IgD-negative memory B cell (primary cell): ENCODE measurements around the gene CAGE1. TPM values are rescaled to one million over a fixed set of nuclear protein-coding genes. Genes with fewer than 3 reads are reported as not detected.
A peak's percentile ranks its signal among the peaks of the same experiment; 100 is the strongest.

ENCODE experiments used
- H3K27ac Mint-ChIP-seq, 3 donors: one replicate each; pipeline ENCODE4 v1.8.0; 2020 to 2022; ENCODE audit warnings: mild to moderate bottlenecking in 3 of 3, mixed read lengths in 3 of 3, moderate library complexity in 1 of 3
- H3K27me3 Mint-ChIP-seq: one replicate; pipeline ENCODE4 v1.8.0; 2021; ENCODE audit warnings: mixed read lengths
- H3K36me3 Mint-ChIP-seq: one replicate; pipeline ENCODE4 v1.8.0; 2020; ENCODE audit warnings: mild to moderate bottlenecking, mixed read lengths
- H3K4me1 Mint-ChIP-seq, 3 donors: one replicate each; pipeline ENCODE4 v1.8.0; 2020 to 2022; ENCODE audit warnings: mixed read lengths in 3 of 3, mild to moderate bottlenecking in 1 of 3
- H3K4me3 Mint-ChIP-seq, 4 donors: one replicate each; pipeline ENCODE4 v1.8.0; 2020 to 2022; ENCODE audit warnings: mild to moderate bottlenecking in 4 of 4, mixed read lengths in 4 of 4, moderate library complexity in 3 of 4
- H3K9me3 Mint-ChIP-seq, 3 donors: one replicate each; pipeline ENCODE4 v1.8.0; 2020 to 2021; ENCODE audit warnings: mixed read lengths in 3 of 3, mild to moderate bottlenecking in 1 of 3
- polyA plus RNA-seq: library from polyadenylated mRNA; unstranded; fragments of 300-500 nt; fragmentation: Illumina TruSeq; gene quantifications from one replicate; pipeline ENCODE4 v1.2.3, GENCODE V29; 2021

CAGE1 gene
- not detected for polyA plus RNA-seq

DNA sequence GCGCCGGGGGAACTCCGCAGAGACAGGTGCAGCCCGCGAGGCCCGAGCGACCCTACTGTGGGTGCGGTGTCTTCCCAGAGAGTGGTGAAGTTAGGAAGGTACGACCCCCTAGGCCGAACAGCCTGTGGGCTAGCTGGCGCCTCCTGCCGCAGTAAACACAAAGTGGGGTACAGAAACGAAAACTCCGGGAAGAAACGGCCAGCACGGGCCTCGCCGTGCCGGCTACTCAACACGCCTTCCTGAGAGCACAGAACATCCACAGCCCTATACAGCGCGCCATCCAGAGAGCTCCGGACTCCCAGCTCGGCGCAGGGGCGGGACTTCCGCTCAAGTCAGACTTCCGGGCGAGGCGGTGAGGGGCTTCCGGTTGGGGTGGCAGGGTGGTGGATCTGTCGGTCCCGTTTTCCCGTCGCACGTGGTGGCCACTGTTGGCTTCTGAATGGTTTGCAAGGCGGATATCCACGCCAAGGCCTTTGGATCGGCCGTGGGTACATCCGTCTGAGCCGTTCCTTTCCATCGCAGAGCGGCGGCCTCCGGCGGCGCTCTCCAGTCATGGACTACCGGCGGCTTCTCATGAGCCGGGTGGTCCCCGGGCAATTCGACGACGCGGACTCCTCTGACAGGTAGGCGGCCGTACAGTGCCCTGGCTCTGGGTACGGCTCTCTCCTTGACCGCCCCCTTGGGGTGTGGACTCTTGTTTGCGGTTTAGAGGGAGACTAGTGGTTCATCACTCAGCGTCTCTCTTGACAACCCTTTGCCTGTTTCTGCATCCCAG lies at the start of gene CAGE1, which contains the start of gene RIOK1:
Gene CAGE1, minus strand, starts transcription at position 292 of the 775 bp plus-strand sequence. CDS start 2,569 bp downstream, outside the sequence.
Gene RIOK1, plus strand, starts transcription at position 358 of the 775 bp plus-strand sequence. Its CDS starts 195 bp downstream, at position 553.
- peak within 1 kb of the TSS; percentile 96 to 98 (median 97) for H3K4me3 Mint-ChIP-seq
- peak within 1 kb of the TSS; percentile 98 to 100 (median 99) for H3K27ac Mint-ChIP-seq
- H3K36me3 Mint-ChIP-seq, result peaks cover 2% of the 10 kb centered on the region
- H3K4me1 Mint-ChIP-seq, result peaks cover 35% of the 10 kb centered on the region in 3 donors
- H3K27me3 Mint-ChIP-seq, result peaks cover 2% of the 10 kb centered on the region
- H3K9me3 Mint-ChIP-seq, result no peaks in the 10 kb centered on the region

DNA sequence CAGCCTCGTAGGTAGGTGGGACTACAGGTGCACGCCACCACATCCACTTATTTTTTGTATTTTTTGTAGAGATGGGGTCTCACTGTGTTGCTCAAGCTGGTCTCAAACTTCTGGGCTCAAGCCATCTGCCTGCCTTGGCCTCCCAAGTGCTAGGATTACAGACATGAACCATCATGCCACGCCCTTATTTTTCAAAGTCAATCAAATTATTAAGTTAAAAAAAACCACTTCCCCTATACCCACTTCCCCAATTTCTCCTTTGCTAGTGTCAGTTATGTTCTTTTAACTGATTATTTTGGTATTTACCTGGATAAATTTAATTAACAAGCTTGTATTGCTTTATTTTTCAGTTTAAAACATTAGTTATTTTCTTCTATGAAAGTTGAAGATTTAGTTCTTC lies 49.7 kb upstream of the CAGE1 start:
- Mint-ChIP-seq H3K36me3 (peaks cover 7% of the 10 kb centered on the region), H3K4me3 (peak overlapping the region; percentile 12 to 89 (median 65)), H3K9me3 (peaks cover 0 to 17% (median 3%) of the 10 kb centered on the region in 3 donors)

DNA sequence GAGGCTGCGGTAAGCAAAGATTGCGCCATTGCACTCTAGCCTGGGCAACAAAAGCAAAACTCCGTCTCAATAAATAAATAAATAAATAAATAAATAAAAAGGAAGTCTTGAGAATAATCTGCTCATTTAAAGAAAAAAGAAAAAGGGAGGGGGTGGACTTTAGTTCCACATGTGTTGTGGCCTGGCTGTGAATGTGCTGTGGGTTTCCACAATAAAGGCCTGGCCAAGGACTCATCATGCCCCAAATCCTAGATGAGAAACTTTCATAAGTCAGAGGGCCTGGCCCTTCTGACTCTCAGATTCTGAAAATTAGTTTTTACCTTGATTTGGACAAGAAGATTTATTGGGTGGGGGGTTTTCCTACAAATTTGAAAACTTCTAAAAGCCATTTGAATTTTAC lies 48.5 kb upstream of the CAGE1 start:
- Mint-ChIP-seq H3K27me3 (no peaks in the 10 kb centered on the region), H3K27ac (peak overlapping the region in 1 of 3 donors; percentile 67), H3K4me1 (peaks cover 24 to 29% (median 26%) of the 10 kb centered on the region in 3 donors)

More for the DNA sequence above, 49.7 kb upstream of the CAGE1 start:
- Mint-ChIP-seq H3K4me1 (peaks cover 24 to 29% (median 25%) of the 10 kb centered on the region in 3 donors), H3K27ac (peak overlapping the region; percentile 23 to 95 (median 45)), H3K27me3 (no peaks in the 10 kb centered on the region)

DNA sequence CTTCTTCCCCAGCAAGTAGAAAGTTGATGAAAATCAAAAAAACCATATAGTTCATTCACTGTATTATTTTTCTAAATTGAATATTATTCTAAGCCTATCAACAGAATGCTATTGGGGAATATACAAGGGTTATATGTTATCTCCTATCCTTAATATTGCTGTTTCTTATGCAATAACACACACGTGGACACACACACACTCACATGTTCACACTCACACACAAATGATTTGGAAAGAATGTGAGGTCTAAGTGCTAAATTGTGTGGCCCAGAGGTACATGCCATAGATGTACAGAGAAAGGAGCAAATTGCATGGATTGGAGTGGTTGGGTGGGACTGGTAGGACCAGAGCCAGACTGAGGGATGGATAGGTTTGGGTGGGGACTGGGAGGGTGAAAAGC lies 45.1 kb upstream of the CAGE1 start:
- Mint-ChIP-seq H3K36me3 (peaks cover 7% of the 10 kb centered on the region), H3K27me3 (peaks cover 3% of the 10 kb centered on the region), H3K27ac (no peak overlapping the region), H3K4me1 (peaks cover 17 to 31% (median 25%) of the 10 kb centered on the region in 3 donors), H3K9me3 (peaks cover 0 to 10% (median 3%) of the 10 kb centered on the region in 3 donors), H3K4me3 (no peak overlapping the region)

More for the DNA sequence above, 48.5 kb upstream of the CAGE1 start:
- H3K9me3 Mint-ChIP-seq, result peaks cover 0 to 16% (median 3%) of the 10 kb centered on the region in 3 donors
- H3K36me3 Mint-ChIP-seq, result peaks cover 7% of the 10 kb centered on the region
- H3K4me3 Mint-ChIP-seq, result peak overlapping the region in 1 of 4 donors; percentile 23

DNA sequence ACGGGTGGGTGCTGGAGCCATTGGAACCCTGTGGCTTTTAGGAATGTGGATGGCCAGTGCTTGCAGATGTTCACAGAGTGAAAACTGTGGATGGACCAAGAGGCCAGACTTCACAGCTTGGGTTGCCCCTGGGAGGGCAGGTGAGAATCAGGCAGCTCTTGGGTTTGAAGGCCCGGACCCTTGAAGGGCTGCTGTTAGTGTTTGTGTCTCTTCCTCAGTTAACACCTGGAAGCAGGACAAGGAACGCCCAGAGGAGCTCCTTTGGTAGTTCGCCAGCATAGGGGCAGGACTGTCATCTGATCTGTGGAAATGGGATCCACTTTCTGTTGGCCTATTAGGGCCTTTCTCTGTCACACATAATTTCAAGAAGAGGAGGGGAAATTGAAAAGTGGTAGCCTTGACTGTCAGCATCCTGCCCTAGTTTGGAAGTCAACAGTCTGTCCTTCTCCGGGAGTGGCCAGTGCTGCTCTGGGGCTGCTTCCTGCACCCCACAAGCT lies 43.6 kb upstream of the CAGE1 start:
- no peak overlapping the region for H3K27ac Mint-ChIP-seq
- H3K4me1 Mint-ChIP-seq, result peaks cover 7 to 20% (median 15%) of the 10 kb centered on the region in 3 donors

DNA sequence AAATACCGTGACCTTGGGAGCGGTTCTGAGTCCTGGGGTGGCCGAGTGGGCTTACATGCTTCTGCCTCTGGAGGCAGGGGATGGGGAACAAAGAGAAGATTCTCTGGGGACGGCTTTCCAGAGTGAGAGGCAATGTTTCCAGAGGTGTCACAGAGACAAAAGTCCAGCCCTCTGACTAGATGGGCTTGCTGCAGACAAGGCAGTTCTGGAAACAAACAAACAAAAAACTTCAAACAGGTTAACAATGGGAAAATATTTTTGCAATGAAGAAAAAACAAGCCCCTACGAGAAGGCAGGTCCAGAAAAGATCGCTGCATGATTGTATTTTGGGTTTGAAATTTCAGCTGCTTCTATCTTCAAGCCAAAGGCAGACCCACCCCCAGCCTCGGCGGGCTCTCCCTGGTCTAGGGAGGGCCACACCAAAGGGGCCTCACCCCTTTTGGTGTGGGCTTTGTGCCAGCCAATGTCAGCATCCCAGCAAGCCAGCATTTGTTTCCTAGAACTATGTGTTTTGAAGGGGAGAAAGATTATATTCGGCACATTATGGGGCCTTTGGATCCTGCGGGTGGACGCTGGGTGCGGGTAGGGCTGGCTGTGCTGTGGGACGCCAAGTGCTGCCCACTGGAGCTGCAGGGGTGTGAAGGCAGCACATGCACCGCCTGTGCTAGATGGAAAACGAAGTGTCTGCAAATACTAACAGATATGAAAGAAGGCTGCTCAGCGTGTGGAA lies 43.0 kb upstream of the CAGE1 start:
- H3K4me1 Mint-ChIP-seq, result peaks cover 7 to 20% (median 12%) of the 10 kb centered on the region in 3 donors
- no peak overlapping the region for H3K4me3 Mint-ChIP-seq
- H3K9me3 Mint-ChIP-seq, result peaks cover 0 to 8% (median 3%) of the 10 kb centered on the region in 3 donors
- peaks cover 7% of the 10 kb centered on the region for H3K36me3 Mint-ChIP-seq
- H3K27me3 Mint-ChIP-seq, result peaks cover 3% of the 10 kb centered on the region
- H3K27ac Mint-ChIP-seq, result no peak overlapping the region

More for the DNA sequence above, 43.6 kb upstream of the CAGE1 start:
- Mint-ChIP-seq H3K27me3 (peaks cover 3% of the 10 kb centered on the region), H3K9me3 (peaks cover 0 to 10% (median 3%) of the 10 kb centered on the region in 3 donors), H3K4me3 (no peak overlapping the region), H3K36me3 (peaks cover 7% of the 10 kb centered on the region)

DNA sequence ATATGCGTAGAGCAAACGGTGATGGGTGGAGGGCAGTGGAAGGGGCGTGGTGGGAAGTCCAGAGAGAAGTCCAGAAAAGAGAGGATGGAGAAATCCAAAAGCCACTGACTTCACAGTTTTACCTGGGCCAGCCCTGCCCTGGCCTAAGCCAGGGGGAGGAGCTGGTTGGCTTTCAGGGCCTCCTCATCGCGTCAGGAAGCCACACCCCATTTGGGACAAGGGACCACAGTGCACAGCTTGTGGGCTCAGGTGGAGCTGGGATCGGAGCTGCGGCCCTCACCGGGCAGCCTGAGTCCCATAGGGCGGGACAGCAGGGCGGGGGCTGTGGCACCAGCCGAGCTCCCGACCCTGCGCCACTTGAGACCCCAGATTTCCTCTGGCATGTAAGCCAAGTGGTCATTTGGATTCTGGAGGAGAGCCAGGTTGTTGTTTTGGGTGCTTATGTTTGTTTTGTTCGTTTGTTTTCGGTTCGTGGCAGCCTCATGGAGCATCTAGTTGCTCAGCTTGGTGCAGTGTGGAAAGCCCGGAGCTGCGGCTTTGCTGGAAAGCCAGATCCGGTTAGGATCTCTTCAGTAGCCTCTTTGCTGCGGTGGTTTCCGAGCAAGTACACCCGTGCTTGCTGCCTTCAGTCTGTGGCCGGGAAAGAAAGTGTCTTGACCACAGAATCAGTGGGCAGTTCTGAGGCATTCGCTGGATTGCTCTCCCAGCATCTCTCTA lies 42.3 kb upstream of the CAGE1 start:
- Mint-ChIP-seq H3K27me3 (peaks cover 3% of the 10 kb centered on the region), H3K9me3 (peaks cover 0 to 8% (median 3%) of the 10 kb centered on the region in 3 donors), H3K36me3 (peaks cover 7% of the 10 kb centered on the region), H3K4me1 (peaks cover 5 to 20% (median 12%) of the 10 kb centered on the region in 3 donors), H3K4me3 (peak overlapping the region in 1 of 4 donors; percentile 5), H3K27ac (no peak overlapping the region)

DNA sequence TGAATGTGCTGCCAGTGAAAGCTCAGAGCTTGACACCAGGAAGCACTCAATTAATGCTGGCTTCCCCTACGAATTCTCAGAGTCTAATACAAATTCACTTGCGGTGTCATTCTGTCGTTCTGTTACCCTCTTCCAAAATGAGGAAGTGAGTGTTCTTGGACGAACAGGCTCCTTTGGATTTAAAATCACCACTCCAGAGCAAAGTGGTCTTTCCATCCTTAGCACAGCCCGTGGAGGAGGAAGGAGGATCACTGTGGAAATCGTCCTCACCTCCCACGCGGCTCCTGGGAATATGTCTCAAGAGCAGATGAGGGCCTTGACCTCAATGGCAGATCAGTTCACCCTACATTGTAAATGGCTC lies 41.8 kb upstream of the CAGE1 start:
- peak overlapping the region in 1 of 4 donors; percentile 49 for H3K4me3 Mint-ChIP-seq
- H3K27me3 Mint-ChIP-seq, result peaks cover 3% of the 10 kb centered on the region
- H3K36me3 Mint-ChIP-seq, result peaks cover 7% of the 10 kb centered on the region
- H3K4me1 Mint-ChIP-seq, result peaks cover 5 to 20% (median 12%) of the 10 kb centered on the region in 3 donors
- peaks cover 0 to 8% (median 3%) of the 10 kb centered on the region in 3 donors for H3K9me3 Mint-ChIP-seq
- no peak overlapping the region for H3K27ac Mint-ChIP-seq

DNA sequence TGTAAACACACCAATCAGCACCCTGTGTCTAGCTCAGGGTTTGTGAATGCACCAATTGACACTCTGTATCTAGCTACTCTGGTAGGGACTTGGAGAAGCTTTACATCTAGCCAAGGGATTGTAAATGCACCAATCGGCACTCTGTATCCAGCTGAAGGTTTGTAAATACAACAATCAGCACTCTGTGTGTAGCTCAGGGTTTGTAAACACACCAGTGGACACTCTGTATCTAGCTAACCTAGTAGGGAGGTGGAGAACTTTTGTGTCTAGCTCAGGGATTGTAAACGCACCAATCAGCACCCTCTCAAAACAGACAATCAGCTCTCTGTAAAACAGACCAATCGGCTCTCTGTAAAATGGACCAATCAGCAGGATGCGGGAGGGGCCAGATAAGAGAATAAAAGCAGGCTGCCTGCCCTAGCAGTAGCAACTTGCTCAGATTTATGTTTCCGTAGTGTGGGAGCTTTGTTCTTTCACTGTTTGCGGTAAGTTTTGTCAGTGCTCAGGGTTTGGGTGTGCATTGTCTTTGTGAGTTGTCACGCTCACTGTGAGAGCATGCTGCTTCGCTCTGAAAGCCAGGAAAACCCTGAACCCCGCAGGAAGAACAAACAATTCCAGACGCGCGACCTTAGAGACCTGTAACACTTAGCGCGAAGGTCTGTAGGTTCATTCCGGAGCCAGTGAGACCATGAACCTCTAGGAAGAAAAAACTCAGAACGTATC lies 37.1 kb upstream of the CAGE1 start:
- H3K9me3 Mint-ChIP-seq, result no peaks in the 10 kb centered on the region
- peaks cover 4 to 8% (median 6%) of the 10 kb centered on the region in 3 donors for H3K4me1 Mint-ChIP-seq
- peak overlapping the region in 1 of 4 donors; percentile 23 for H3K4me3 Mint-ChIP-seq
- H3K27me3 Mint-ChIP-seq, result peaks cover 3% of the 10 kb centered on the region
- H3K36me3 Mint-ChIP-seq, result no peaks in the 10 kb centered on the region
- no peak overlapping the region for H3K27ac Mint-ChIP-seq

DNA sequence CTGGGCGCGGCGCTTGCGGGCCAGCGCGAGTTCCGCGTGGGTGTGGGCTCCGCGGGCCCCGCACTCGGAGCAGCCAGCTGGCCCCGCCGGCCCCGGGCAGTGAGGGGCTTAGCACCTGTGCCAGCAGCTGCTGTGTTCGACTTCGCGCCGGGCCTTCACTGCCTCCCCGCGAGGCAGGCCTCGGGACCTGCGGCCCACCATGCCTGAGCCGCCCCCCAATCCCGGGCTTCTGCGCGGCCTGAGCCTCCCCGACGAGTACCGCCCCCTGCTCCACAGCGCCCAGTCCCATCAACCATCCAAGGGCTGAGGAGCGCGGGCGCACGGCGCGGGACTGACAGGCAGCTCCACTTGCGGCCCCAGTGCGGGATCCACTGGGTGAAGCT lies 36.3 kb upstream of the CAGE1 start:
- no peaks in the 10 kb centered on the region for H3K9me3 Mint-ChIP-seq
- peaks cover 3% of the 10 kb centered on the region for H3K27me3 Mint-ChIP-seq
- H3K27ac Mint-ChIP-seq, result no peak overlapping the region
- H3K4me1 Mint-ChIP-seq, result peaks cover 0 to 2% (median 0%) of the 10 kb centered on the region in 3 donors
- H3K36me3 Mint-ChIP-seq, result peaks cover 2% of the 10 kb centered on the region
- H3K4me3 Mint-ChIP-seq, result no peak overlapping the region

DNA sequence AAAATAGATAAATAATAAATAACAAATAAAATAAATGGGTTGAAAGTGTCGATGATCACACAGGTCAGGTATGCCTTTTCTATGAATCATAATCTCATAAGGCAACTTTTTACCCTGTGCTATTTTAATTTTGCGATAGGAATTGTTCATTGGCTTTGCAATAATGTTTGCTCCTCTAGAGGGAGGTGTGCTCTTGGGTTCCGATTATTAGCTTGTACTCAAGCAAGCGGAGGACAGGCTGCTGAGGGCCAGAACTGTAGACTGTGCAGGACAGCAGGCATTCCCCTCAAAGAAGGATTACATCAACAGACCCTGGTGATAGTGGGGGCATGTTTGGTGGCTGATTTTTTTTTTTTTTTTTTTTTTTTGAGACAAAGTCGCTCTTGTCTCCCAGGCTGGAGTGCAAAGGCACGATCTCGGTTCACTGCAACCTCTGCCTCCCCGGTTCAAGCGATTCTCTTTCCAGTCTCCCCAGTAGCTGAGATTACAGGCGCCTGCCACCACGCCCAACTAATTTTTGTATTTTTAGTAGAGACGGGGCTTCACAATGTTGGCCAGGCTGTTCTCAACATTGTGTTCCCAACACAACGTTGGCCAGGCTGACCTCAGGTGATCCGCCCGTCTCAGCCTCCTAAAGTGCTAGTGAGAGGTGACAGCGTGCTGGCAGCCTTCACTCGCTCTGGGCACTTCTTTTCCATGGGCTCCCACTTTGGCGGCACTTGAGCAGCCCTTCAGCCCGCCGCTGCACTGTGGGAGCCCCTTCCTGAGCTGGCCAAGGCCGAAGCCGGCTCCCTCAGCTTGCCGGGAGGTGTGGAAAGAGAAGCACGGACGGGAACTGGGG lies 35.6 kb upstream of the CAGE1 start:
- Mint-ChIP-seq H3K36me3 (peaks cover 2% of the 10 kb centered on the region), H3K4me1 (no peaks in the 10 kb centered on the region), H3K4me3 (no peak overlapping the region), H3K9me3 (no peaks in the 10 kb centered on the region), H3K27me3 (peaks cover 2% of the 10 kb centered on the region), H3K27ac (no peak overlapping the region)

DNA sequence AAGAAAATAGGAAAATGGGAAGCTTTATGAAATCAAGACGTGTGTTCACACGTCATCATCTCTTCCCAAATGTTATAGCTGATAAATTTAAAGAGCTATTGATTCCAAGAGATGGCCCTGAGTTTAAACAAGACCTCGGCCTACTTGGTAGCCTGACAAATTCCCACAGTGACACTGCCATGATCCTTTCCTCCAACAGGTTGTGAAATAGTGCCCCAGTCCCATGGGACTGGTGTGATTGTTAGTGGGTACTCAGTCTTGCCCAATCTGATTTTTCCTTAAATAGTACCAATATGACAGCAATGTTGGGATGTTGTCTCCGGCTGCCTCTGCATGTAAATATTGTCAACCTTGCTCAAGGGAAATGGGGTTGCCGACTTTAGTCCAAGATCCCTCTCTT lies 34.5 kb upstream of the CAGE1 start:
- no peak overlapping the region for H3K27ac Mint-ChIP-seq
- H3K9me3 Mint-ChIP-seq, result no peaks in the 10 kb centered on the region
- H3K27me3 Mint-ChIP-seq, result no peaks in the 10 kb centered on the region
- H3K4me3 Mint-ChIP-seq, result no peak overlapping the region
- no peaks in the 10 kb centered on the region for H3K4me1 Mint-ChIP-seq
- peaks cover 2% of the 10 kb centered on the region for H3K36me3 Mint-ChIP-seq

DNA sequence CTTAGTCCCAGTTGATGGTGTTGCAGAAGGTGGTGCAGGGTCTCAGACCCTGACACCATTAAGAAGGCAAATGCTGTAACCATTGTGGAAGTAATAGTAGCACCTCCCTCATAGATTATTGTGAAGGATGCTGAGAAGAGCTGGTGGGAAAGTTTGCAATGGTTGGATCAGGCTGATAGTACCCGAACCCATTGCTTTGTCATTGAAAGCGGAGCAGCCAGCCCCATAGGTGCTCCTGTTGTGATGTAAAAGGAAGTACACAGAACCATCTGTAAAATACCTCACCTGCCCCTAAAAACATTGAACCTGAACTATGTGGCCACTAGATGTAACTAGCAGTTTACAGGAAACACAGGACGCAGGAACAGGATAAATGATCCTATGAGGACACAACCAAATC lies 31.5 kb upstream of the CAGE1 start:
- Mint-ChIP-seq H3K36me3 (peaks cover 8% of the 10 kb centered on the region), H3K9me3 (no peaks in the 10 kb centered on the region), H3K27ac (no peak overlapping the region), H3K4me3 (no peak overlapping the region), H3K4me1 (no peaks in the 10 kb centered on the region), H3K27me3 (no peaks in the 10 kb centered on the region)
